H1 (cell line): ENCODE data around the gene ST8SIA2. TPM values are rescaled to one million over a fixed set of nuclear protein-coding genes. Genes with fewer than 3 reads are reported as not detected.

Experiments
- CTCF ChIA-PET: fragments of 300-600 bp; sonication (Branson Sonifier 250); formaldehyde crosslinking; loops from one replicate; lab custom pipeline; 2021; ENCODE audit not compliant: partially characterized antibody; lab: Charles Lee
- POLR2A ChIA-PET: fragments of 300-600 bp; sonication (Branson Sonifier 250); formaldehyde crosslinking; loops from one replicate; lab custom pipeline; 2021; ENCODE audit warnings: inconsistent platforms; ENCODE audit not compliant: partially characterized antibody; lab: Charles Lee
- DNase-seq, 2 experiments: peaks; one replicate each; pipeline versions ENCODE4 v3.0.0 to v3.0.0-alpha.2; 2010 to 2022; ENCODE audit warnings: low spot score in 2 of 2, low read depth in 1 of 2, mixed read lengths in 1 of 2
- FAIRE-seq: peaks from 2 replicates; lab custom pipeline; 2011; peaks lifted over from hg19 to GRCh38; lab: Jason Lieb, UNC
- H2AFZ ChIP-seq: 2 replicates; pipeline ENCODE4 v1.8.1; 2012; ENCODE audit warnings: low read length, inconsistent platforms
- H2AK5ac ChIP-seq: 2 replicates; pipeline ENCODE4 v1.6.1; 2013; ENCODE audit warnings: low read depth, low read length
- H2BK120ac ChIP-seq: replicated peaks from 2 replicates; pipeline ENCODE3; 2013; ENCODE audit warnings: low read depth, low read length, inconsistent platforms
- H2BK12ac ChIP-seq: 2 replicates; pipeline ENCODE4 v1.6.1; 2013; ENCODE audit warnings: low read depth, low read length
- H2BK15ac ChIP-seq: 2 replicates; pipeline ENCODE4 v1.6.1; 2013; ENCODE audit warnings: low read length
- H2BK20ac ChIP-seq: 2 replicates; pipeline ENCODE4 v1.6.1; 2013; ENCODE audit warnings: low read length
- H2BK5ac ChIP-seq: 2 replicates; pipeline ENCODE4 v1.6.1; 2013; ENCODE audit warnings: low read depth, low read length
- H3K14ac ChIP-seq: 2 replicates; pipeline ENCODE4 v1.6.1; 2013; ENCODE audit warnings: inconsistent platforms; ENCODE audit not compliant: insufficient read length
- H3K18ac ChIP-seq: 2 replicates; pipeline ENCODE4 v1.6.1; 2013; ENCODE audit warnings: low read length; ENCODE audit errors: extremely low read depth
- H3K23ac ChIP-seq: 2 replicates; pipeline ENCODE4 v1.6.1; 2013; ENCODE audit warnings: inconsistent platforms; ENCODE audit not compliant: insufficient read length
- H3K23me2 ChIP-seq: 2 replicates; pipeline ENCODE4 v1.6.1; 2013; ENCODE audit warnings: low read depth, low read length
- H3K27ac ChIP-seq: 2 replicates; pipeline ENCODE4 v1.6.1; 2011; ENCODE audit warnings: low read depth, low read length, inconsistent platforms
- H3K27me3 ChIP-seq, 4 experiments: replicated peaks in 1 of 4; 1 replicate in 1 of 4; 2 replicates in 3 of 4; pipeline versions ENCODE4 v1.6.1 to v1.8.1; 2011 to 2013; ENCODE audit warnings: low read length in 3 of 4, mild to moderate bottlenecking in 3 of 4, inconsistent platforms in 2 of 4, mixed read lengths in 2 of 4, moderate library complexity in 1 of 4; ENCODE audit not compliant: control insufficient read depth in 3 of 4, insufficient read depth in 3 of 4; ENCODE audit errors: extremely low read depth in 1 of 4
- H3K36me3 ChIP-seq, 4 experiments: 2 replicates each; pipeline versions ENCODE4 v1.6.1 to v1.8.1; 2011 to 2013; ENCODE audit warnings: mild to moderate bottlenecking in 4 of 4, low read length in 3 of 4, moderate library complexity in 2 of 4, control low read depth in 1 of 4, inconsistent platforms in 1 of 4; ENCODE audit not compliant: insufficient read depth in 4 of 4, control insufficient read depth in 2 of 4
- H3K4ac ChIP-seq: replicated peaks from 2 replicates; pipeline ENCODE3; 2013; ENCODE audit warnings: low read length, low read depth, mixed read lengths, inconsistent platforms; ENCODE audit not compliant: insufficient read length
- H3K4me1 ChIP-seq, 4 experiments: replicated peaks in 1 of 4; 1 replicate in 1 of 4; 2 replicates in 3 of 4; pipeline versions ENCODE4 v1.6.1 to v1.8.1; 2011 to 2013; ENCODE audit warnings: low read length in 3 of 4, inconsistent platforms in 2 of 4, mixed read lengths in 1 of 4; ENCODE audit not compliant: insufficient read depth in 4 of 4, control insufficient read depth in 3 of 4
- H3K4me2 ChIP-seq, 2 experiments: 2 replicates each; pipeline versions ENCODE4 v1.6.1 to v1.8.1; 2011 to 2013; ENCODE audit warnings: low read depth in 2 of 2, low read length in 2 of 2, control low read depth in 1 of 2, inconsistent platforms in 1 of 2, mild to moderate bottlenecking in 1 of 2; ENCODE audit not compliant: insufficient read depth in 1 of 2
- H3K4me3 ChIP-seq, 4 experiments: fragments of 200-600, 300-600 bp in 1 of 4; sonication (generic), shearing (Covaris generic), sonication (Bioruptor Twin) in 1 of 4; 2 replicates each; pipeline versions ENCODE4 v1.5.1 to v1.8.1; 2011 to 2016; ENCODE audit warnings: low read length in 4 of 4, low read depth in 3 of 4, control low read depth in 2 of 4, inconsistent platforms in 2 of 4, mild to moderate bottlenecking in 2 of 4, mixed read lengths in 1 of 4, moderate library complexity in 1 of 4; ENCODE audit not compliant: insufficient read depth in 2 of 4; ENCODE audit errors: extremely low read depth in 1 of 4
- H3K56ac ChIP-seq: replicated peaks from 2 replicates; pipeline ENCODE3; 2013; ENCODE audit warnings: low read depth, mild to moderate bottlenecking, mixed read lengths, low read length, inconsistent platforms; ENCODE audit not compliant: insufficient read length
- H3K79me1 ChIP-seq: 2 replicates; pipeline ENCODE4 v1.6.1; 2013; ENCODE audit warnings: low read depth, low read length, control low read depth
- H3K79me2 ChIP-seq, 2 experiments: 2 replicates each; pipeline versions ENCODE4 v1.6.1 to v1.8.1; 2012 to 2013; ENCODE audit warnings: low read length in 2 of 2, mild to moderate bottlenecking in 2 of 2, inconsistent platforms in 1 of 2; ENCODE audit not compliant: insufficient read depth in 2 of 2, control insufficient read depth in 1 of 2
- H3K9ac ChIP-seq, 4 experiments: replicated peaks in 1 of 4; 1 replicate in 1 of 4; 2 replicates in 3 of 4; pipeline versions ENCODE4 v1.6.1 to v1.8.1; 2011 to 2013; ENCODE audit warnings: low read depth in 3 of 4, low read length in 3 of 4, control low read depth in 2 of 4, mild to moderate bottlenecking in 2 of 4, moderate library complexity in 2 of 4, inconsistent platforms in 1 of 4; ENCODE audit errors: extremely low read depth in 1 of 4
- H3K9me3 ChIP-seq, 2 experiments: 2 replicates each; pipeline versions ENCODE4 v1.6.1 to v1.8.1; 2012 to 2013; ENCODE audit warnings: mild to moderate bottlenecking in 2 of 2, moderate library complexity in 2 of 2, control low read depth in 1 of 2, inconsistent platforms in 1 of 2, low read depth in 1 of 2, low read length in 1 of 2, mixed read lengths in 1 of 2; ENCODE audit not compliant: insufficient read depth in 2 of 2
- H4K20me1 ChIP-seq, 2 experiments: replicated peaks in 1 of 2; 2 replicates each; pipeline versions ENCODE3 to v1.8.1; 2011 to 2013; ENCODE audit warnings: inconsistent platforms in 2 of 2, low read length in 2 of 2, mild to moderate bottlenecking in 1 of 2; ENCODE audit not compliant: insufficient read depth in 2 of 2, control insufficient read depth in 1 of 2
- H4K5ac ChIP-seq: 2 replicates; pipeline ENCODE4 v1.6.1; 2013; ENCODE audit warnings: low read length, low read depth, mixed read lengths, inconsistent platforms; ENCODE audit not compliant: insufficient read length
- H4K8ac ChIP-seq: 2 replicates; pipeline ENCODE4 v1.8.0; 2013; ENCODE audit warnings: mild to moderate bottlenecking, moderate library complexity, low read length, inconsistent platforms; ENCODE audit not compliant: insufficient read depth; ENCODE audit errors: extremely low read depth
- H4K91ac ChIP-seq: replicated peaks from 2 replicates; pipeline ENCODE3; 2013; ENCODE audit warnings: low read length, mixed read lengths, inconsistent platforms; ENCODE audit not compliant: insufficient read length
- ASH2L ChIP-seq: fragments of 200-600, 300-600 bp; sonication (generic); IDR thresholded peaks from one replicate; pipeline ENCODE4 v1.7.1; 2017; ENCODE audit warnings: low read length
- BACH1 ChIP-seq: IDR thresholded peaks from 2 replicates; pipeline ENCODE4 v1.6.1; 2012; ENCODE audit warnings: low read length, improper control_type of control experiment
- CBX5 ChIP-seq: fragments of 300-800, 300-1000 bp; sonication (generic); IDR thresholded peaks from 2 replicates; pipeline ENCODE4 v1.7.1; 2016; ENCODE audit warnings: antibody characterized with exemption, low read length, low read depth
- CTBP2 ChIP-seq: IDR thresholded peaks from 2 replicates; pipeline ENCODE4 v1.7.0; 2011; ENCODE audit warnings: borderline replicate concordance, mild to moderate bottlenecking, moderate library complexity, mixed read lengths, low read length; ENCODE audit not compliant: insufficient read depth, insufficient read length
- GTF2F1 ChIP-seq: IDR thresholded peaks from 2 replicates; pipeline ENCODE4 v1.6.1; 2012; ENCODE audit warnings: low read depth, low read length, improper control_type of control experiment, borderline replicate concordance
- HDAC2 ChIP-seq, 2 experiments: fragments of 300-600 bp in 1 of 2; sonication (generic) in 1 of 2; IDR thresholded peaks; 2 replicates each; pipeline ENCODE4 v1.6.1; 2011 to 2012; ENCODE audit warnings: low read depth in 2 of 2, low read length in 2 of 2, mild to moderate bottlenecking in 2 of 2, moderate library complexity in 2 of 2, borderline replicate concordance in 1 of 2, inconsistent platforms in 1 of 2
- HDAC6 ChIP-seq: IDR thresholded peaks from one replicate; pipeline ENCODE4 v1.7.1; 2012; ENCODE audit warnings: low read depth, mild to moderate bottlenecking, inconsistent platforms, low read length, moderate library complexity
- MAFK ChIP-seq: IDR thresholded peaks from 2 replicates; pipeline ENCODE4 v1.6.1; 2012; ENCODE audit warnings: low read depth, mild to moderate bottlenecking, improper control_type of control experiment, low read length
- PHF8 ChIP-seq: fragments of 200-600 bp; sonication (generic); conservative IDR thresholded peaks from 2 replicates; pipeline ENCODE4 v1.7.1; 2012; ENCODE audit warnings: low read depth, mild to moderate bottlenecking, inconsistent platforms, low read length, moderate library complexity
- RAD21 ChIP-seq, 2 experiments: IDR thresholded peaks in 1 of 2; conservative IDR thresholded peaks in 1 of 2; 2 replicates each; pipeline ENCODE4 v1.6.1; 2011; ENCODE audit warnings: low read depth in 2 of 2, low read length in 2 of 2, improper control_type of control experiment in 1 of 2, inconsistent platforms in 1 of 2, mild to moderate bottlenecking in 1 of 2, moderate library complexity in 1 of 2
- RBBP5 ChIP-seq: IDR thresholded peaks from 2 replicates; pipeline ENCODE4 v1.7.1; 2012; ENCODE audit warnings: low read depth, mild to moderate bottlenecking, inconsistent platforms, low read length, moderate library complexity, borderline replicate concordance
- SRF ChIP-seq: IDR thresholded peaks from 2 replicates; pipeline ENCODE4 v1.6.1; 2011; ENCODE audit warnings: mild to moderate bottlenecking, low read depth, low read length, moderate library complexity
- TAF1 ChIP-seq: IDR thresholded peaks from 2 replicates; pipeline ENCODE4 v1.6.1; 2011; ENCODE audit warnings: mild to moderate bottlenecking, low read depth, low read length
- WGBS, 2 experiments: shearing (Covaris generic) in 1 of 2; methylation state at CpG; one replicate each; pipeline versions ENCODE4 v1.1.6 to v1.1.7; 2013 to 2015; ENCODE audit warnings: low lambda C conversion rate in 2 of 2, mixed read lengths in 2 of 2, inconsistent platforms in 1 of 2, low coverage in 1 of 2, missing lambda C conversion rate in 1 of 2; ENCODE audit not compliant: insufficient replicate concordance in 2 of 2, insufficient coverage in 1 of 2, insufficient read length in 1 of 2; ENCODE audit errors: extremely low coverage in 1 of 2, missing lambda C conversion rate in 1 of 2; 5-methylcytosine and 5-hydroxymethylcytosine counted together
- polyA plus RNA-seq, 7 experiments: library from polyadenylated mRNA; depleted of rRNA in 3 of 7; stranded (reverse) in 5 of 7; unstranded in 2 of 7; fragments of >200 nt in 5 of 7; fragments of 200-250 nt in 2 of 7; gene quantifications; 1 replicate in 5 of 7; 2 replicates in 1 of 7; 4 replicates in 1 of 7; pipeline versions ENCODE4 v1.2.1 to v1.2.3, GENCODE V29; 2011 to 2013; ENCODE audit warnings: missing spikeins in 2 of 7, mixed read lengths in 2 of 7
- total RNA-seq: library from RNA; stranded (reverse); fragmentation: NEBNext Ultra II Directional; extraction: Animal tissue kit (Norgen Biotek cat#: 25700); gene quantifications from 2 replicates; pipeline ENCODE4 v1.2.1, GENCODE V29; 2021

Gene ST8SIA2
- total and polyA plus RNA-seq, 2 of the 8 experiments (the other 6 are each of a cell fraction or from before 2014, with no cell fraction given), result 3.0 to 4.5 TPM

GRCh38 chr15:92451225-92451825 is 57.6 kb downstream of the ST8SIA2 start:
- H2BK20ac ChIP-seq, result no peak overlapping the region
- no peak overlapping the region for H3K56ac ChIP-seq
- no peak overlapping the region for H3K23ac ChIP-seq
- no peak overlapping the region for H3K4ac ChIP-seq
- CTCF ChIA-PET, result no interaction called here
- H2BK5ac ChIP-seq, result no peak overlapping the region
- no peak overlapping the region for H2BK12ac ChIP-seq
- no peak overlapping the region for H3K27ac ChIP-seq
- POLR2A ChIA-PET, result no interaction called here
- H3K4me2 ChIP-seq, result no peak overlapping the region
- no peak overlapping the region for H4K91ac ChIP-seq
- no peak overlapping the region for H3K4me3 ChIP-seq
- no peak overlapping the region for H3K14ac ChIP-seq
- peak overlapping the region in 1 of 4 experiments; percentile 27; a peak in 1 of 7 replicates for H3K9ac ChIP-seq
- no peaks in the 10 kb centered on the region for H3K9me3 ChIP-seq
- no peaks in the 10 kb centered on the region for H3K79me2 ChIP-seq
- H4K8ac ChIP-seq, result no peak overlapping the region
- H2AFZ ChIP-seq, result no peak overlapping the region
- WGBS, 2 experiments, result 83% methylated on average over 10 of the region's 10 CpGs; no CpG with 5 or more reads in 1 of the 2 experiments
- no peak overlapping the region for H2BK120ac ChIP-seq
- DNase-seq (no peak), FAIRE-seq (no peak)
- H3K18ac ChIP-seq, result no peak overlapping the region
- H3K4me1 ChIP-seq, result no peaks in the 10 kb centered on the region
- H4K20me1 ChIP-seq, result peaks cover 0 to 2% of the 10 kb centered on the region in 2 experiments
- H3K27me3 ChIP-seq, result no peaks in the 10 kb centered on the region
- no peak overlapping the region for H2BK15ac ChIP-seq
- no peak overlapping the region for H2AK5ac ChIP-seq
- H3K79me1 ChIP-seq, result no peaks in the 10 kb centered on the region
- H3K36me3 ChIP-seq, result no peaks in the 10 kb centered on the region; a peak in 1 of 8 replicates
- no peak overlapping the region for H4K5ac ChIP-seq
- H3K23me2 ChIP-seq, result no peaks in the 10 kb centered on the region
- TF ChIP-seq TAF1, result no peak
- TF ChIP-seq BACH1, result no peak
- no peak for TF ChIP-seq GTF2F1
- no peak for TF ChIP-seq ASH2L
- no peak for TF ChIP-seq SRF
- TF ChIP-seq CBX5, result no peak
- no peak for TF ChIP-seq PHF8
- no peak for TF ChIP-seq HDAC2 (IDR thresholded peaks at IDR 0.05; ENCODE audit: borderline replicate concordance in 1 of 2, low read depth in 2 of 2, low read length in 2 of 2)
- no peak for TF ChIP-seq HDAC6
- TF ChIP-seq RAD21 (IDR thresholded peaks at IDR 0.05 in 1 of 2, conservative IDR thresholded peaks at IDR 0.05 in 1 of 2; ENCODE audit: low read depth in 2 of 2, low read length in 2 of 2), result no peak
- TF ChIP-seq MAFK, result no peak
- TF ChIP-seq RBBP5, result no peak
- no peak for TF ChIP-seq CTBP2
